HUES64 (cell line): ENCODE measurements around the gene RECK.

Experiments
- H3K27ac ChIP-seq: 2 replicates; pipeline ENCODE4 v1.7.0; 2013; ENCODE audit warnings: low read depth, low read length, inconsistent platforms
- H3K27me3 ChIP-seq: 2 replicates; pipeline ENCODE4 v1.6.1; 2013; ENCODE audit warnings: mild to moderate bottlenecking, low read length; ENCODE audit not compliant: insufficient read depth
- H3K36me3 ChIP-seq: 2 replicates; pipeline ENCODE4 v1.6.1; 2013; ENCODE audit warnings: mild to moderate bottlenecking, low read length; ENCODE audit not compliant: insufficient read depth
- H3K4me1 ChIP-seq: 2 replicates; pipeline ENCODE4 v1.6.1; 2013; ENCODE audit warnings: mild to moderate bottlenecking, low read length, moderate library complexity; ENCODE audit not compliant: insufficient read depth
- H3K4me3 ChIP-seq: 2 replicates; pipeline ENCODE4 v1.5.1; 2013; ENCODE audit warnings: mild to moderate bottlenecking, low read length, moderate library complexity
- H3K9ac ChIP-seq: 2 replicates; pipeline ENCODE4 v1.6.1; 2013; ENCODE audit warnings: mild to moderate bottlenecking, low read depth, low read length
- H3K9me3 ChIP-seq: 2 replicates; pipeline ENCODE4 v1.6.1; 2013; ENCODE audit warnings: low read depth, low read length; ENCODE audit not compliant: insufficient read depth
- WGBS: fragments of 150-250, 120-280 bp; methylation state at CpG from one replicate; pipeline ENCODE4 v1.1.7; 2013; ENCODE audit warnings: missing lambda C conversion rate; 5-methylcytosine and 5-hydroxymethylcytosine counted together

The RECK gene

GRCh38 chr9:36040271-36040925 lies 3.7 kb downstream of the RECK start:
- WGBS: 83% methylated on average over 1 of the region's 1 CpG

GRCh38 chr9:36041506-36041905 lies 4.8 kb downstream of the RECK start:
- Histone ChIP-seq H3K9me3 (no peaks in the 10 kb centered on the region), H3K27ac (no peak overlapping the region)

More at GRCh38 chr9:36040271-36040925, 3.7 kb downstream of the RECK start:
- H3K9me3 ChIP-seq: no peaks in the 10 kb centered on the region
- H3K4me1 ChIP-seq: peaks cover 30% of the 10 kb centered on the region
- H3K36me3 ChIP-seq: no peaks in the 10 kb centered on the region
- no peak overlapping the region for H3K27ac ChIP-seq
- H3K27me3 ChIP-seq: no peaks in the 10 kb centered on the region
- no peak overlapping the region for H3K4me3 ChIP-seq
- no peak overlapping the region for H3K9ac ChIP-seq

GRCh38 chr9:36045610-36046009 lies 8.9 kb downstream of the RECK start:
- H3K4me1 ChIP-seq: peaks cover 33% of the 10 kb centered on the region
- no peak overlapping the region for H3K9ac ChIP-seq
- no peaks in the 10 kb centered on the region for H3K9me3 ChIP-seq
- no peaks in the 10 kb centered on the region for H3K27me3 ChIP-seq
- H3K27ac ChIP-seq: no peak overlapping the region
- H3K36me3 ChIP-seq: no peaks in the 10 kb centered on the region
- no peak overlapping the region for H3K4me3 ChIP-seq
- 75% methylated on average over 2 of the region's 2 CpGs for WGBS

More at GRCh38 chr9:36041506-36041905, 4.8 kb downstream of the RECK start:
- 86% methylated on average over 1 of the region's 1 CpG for WGBS
- no peaks in the 10 kb centered on the region for H3K36me3 ChIP-seq
- peaks cover 39% of the 10 kb centered on the region for H3K4me1 ChIP-seq
- no peak overlapping the region for H3K9ac ChIP-seq
- H3K27me3 ChIP-seq: no peaks in the 10 kb centered on the region
- no peak overlapping the region for H3K4me3 ChIP-seq

- no peak overlapping the region for H3K9ac ChIP-seq
- WGBS: 96% methylated on average over 1 of the region's 2 CpGs
These were observed 10.2 kb downstream of the RECK start for GRCh38 chr9:36046923-36047322.

GRCh38 chr9:36049408-36049807 lies 12.7 kb downstream of the RECK start:
- Histone ChIP-seq H3K27me3 (no peaks in the 10 kb centered on the region), H3K27ac (no peak overlapping the region), H3K4me1 (peaks cover 39% of the 10 kb centered on the region), H3K4me3 (no peak overlapping the region), H3K36me3 (no peaks in the 10 kb centered on the region; the same call in 1 of the 2 replicates), H3K9me3 (no peaks in the 10 kb centered on the region), H3K9ac (no peak overlapping the region)
- WGBS: 33% methylated on average over 4 of the region's 4 CpGs

More at GRCh38 chr9:36046923-36047322, 10.2 kb downstream of the RECK start:
- Histone ChIP-seq H3K27me3 (no peaks in the 10 kb centered on the region), H3K27ac (no peak overlapping the region), H3K9me3 (no peaks in the 10 kb centered on the region), H3K4me1 (peaks cover 33% of the 10 kb centered on the region), H3K4me3 (no peak overlapping the region), H3K36me3 (no peaks in the 10 kb centered on the region)

GRCh38 chr9:36050476-36050875 lies 13.8 kb downstream of the RECK start:
- Histone ChIP-seq H3K36me3 (no peaks in the 10 kb centered on the region; the same call in 1 of the 2 replicates), H3K27ac (no peak overlapping the region), H3K4me1 (peaks cover 30% of the 10 kb centered on the region), H3K9ac (no peak overlapping the region), H3K27me3 (no peaks in the 10 kb centered on the region), H3K4me3 (no peak overlapping the region), H3K9me3 (no peaks in the 10 kb centered on the region)
- WGBS: 94% methylated on average over 3 of the region's 3 CpGs

- H3K27ac ChIP-seq: no peak overlapping the region
- H3K4me1 ChIP-seq: peaks cover 21% of the 10 kb centered on the region; the same call in 1 of the 2 replicates
- H3K9ac ChIP-seq: no peak overlapping the region
- no peaks in the 10 kb centered on the region for H3K9me3 ChIP-seq
- no peak overlapping the region for H3K4me3 ChIP-seq
- H3K36me3 ChIP-seq: no peaks in the 10 kb centered on the region; the same call in 1 of the 2 replicates
- 87% methylated on average over 2 of the region's 2 CpGs for WGBS
- no peaks in the 10 kb centered on the region for H3K27me3 ChIP-seq
These were observed 14.6 kb downstream of the RECK start for GRCh38 chr9:36051317-36051716.

- Histone ChIP-seq H3K27me3 (no peaks in the 10 kb centered on the region), H3K9me3 (no peaks in the 10 kb centered on the region), H3K9ac (no peak overlapping the region), H3K27ac (no peak overlapping the region), H3K4me3 (no peak overlapping the region), H3K4me1 (peaks cover 17% of the 10 kb centered on the region; the same call in 1 of the 2 replicates), H3K36me3 (no peaks in the 10 kb centered on the region; the same call in 1 of the 2 replicates)
- 74% methylated on average over 3 of the region's 3 CpGs for WGBS
These were observed 17.3 kb downstream of the RECK start for GRCh38 chr9:36053971-36054370.

GRCh38 chr9:36056896-36057295 lies 20.2 kb downstream of the RECK start:
- Histone ChIP-seq H3K36me3 (peaks cover 24% of the 10 kb centered on the region), H3K4me1 (0 out of 2 replicates have a peak, but pooled peaks cover 7% of the 10 kb centered on the region), H3K9ac (no peak overlapping the region), H3K9me3 (no peaks in the 10 kb centered on the region), H3K4me3 (no peak overlapping the region), H3K27ac (no peak overlapping the region), H3K27me3 (no peaks in the 10 kb centered on the region)
- 92% methylated on average over 3 of the region's 3 CpGs for whole genome bisulfite sequencing

- WGBS: 98% methylated on average over 2 of the region's 2 CpGs
- H3K9me3 ChIP-seq: no peaks in the 10 kb centered on the region
- no peaks in the 10 kb centered on the region for H3K27me3 ChIP-seq
- H3K36me3 ChIP-seq: peaks cover 71% of the 10 kb centered on the region
- H3K4me1 ChIP-seq: no peaks in the 10 kb centered on the region
- no peak overlapping the region for H3K27ac ChIP-seq
- no peak overlapping the region for H3K9ac ChIP-seq
- H3K4me3 ChIP-seq: no peak overlapping the region
These were observed 27.2 kb downstream of the RECK start for GRCh38 chr9:36063804-36064447.

- 100% methylated on average over 1 of the region's 1 CpG for WGBS
- H3K9ac ChIP-seq: no peak overlapping the region
- no peaks in the 10 kb centered on the region for H3K4me1 ChIP-seq
- H3K27ac ChIP-seq: no peak overlapping the region
- H3K27me3 ChIP-seq: no peaks in the 10 kb centered on the region
- H3K36me3 ChIP-seq: peaks cover 71% of the 10 kb centered on the region
- H3K9me3 ChIP-seq: no peaks in the 10 kb centered on the region
- no peak overlapping the region for H3K4me3 ChIP-seq
These were observed 27.8 kb downstream of the RECK start for GRCh38 chr9:36064448-36065037.
